LNCaP clone FGC (cell line): Measurements from ENCODE around the gene PACC1.
"Not testable (repeated sequence)": the region's sequence is repeated elsewhere in the genome, so short reads cannot be mapped to it uniquely, and the experiment has no call there.

ENCODE experiments used
- DNase-seq: peaks from one replicate; pipeline ENCODE4 v3.0.0-alpha.2; 2011; ENCODE audit warnings: low read depth
- H3K4me3 ChIP-seq: 2 replicates; pipeline ENCODE4 v1.5.1; 2011; ENCODE audit warnings: mild to moderate bottlenecking, low read depth, low read length, control low read depth
- TF ChIP-seq, protein P1 (sequence below): IDR thresholded peaks from 2 replicates; pipeline ENCODE4 v1.5.1; 2012; ENCODE audit warnings: mild to moderate bottlenecking; ENCODE audit not compliant: control insufficient read depth, insufficient read depth; ENCODE audit errors: extremely low read depth

PACC1 gene

GRCh38 chr1:212328248-212328647 is 86.4 kb downstream of the PACC1 start:
- TF ChIP-seq, protein P1, sequence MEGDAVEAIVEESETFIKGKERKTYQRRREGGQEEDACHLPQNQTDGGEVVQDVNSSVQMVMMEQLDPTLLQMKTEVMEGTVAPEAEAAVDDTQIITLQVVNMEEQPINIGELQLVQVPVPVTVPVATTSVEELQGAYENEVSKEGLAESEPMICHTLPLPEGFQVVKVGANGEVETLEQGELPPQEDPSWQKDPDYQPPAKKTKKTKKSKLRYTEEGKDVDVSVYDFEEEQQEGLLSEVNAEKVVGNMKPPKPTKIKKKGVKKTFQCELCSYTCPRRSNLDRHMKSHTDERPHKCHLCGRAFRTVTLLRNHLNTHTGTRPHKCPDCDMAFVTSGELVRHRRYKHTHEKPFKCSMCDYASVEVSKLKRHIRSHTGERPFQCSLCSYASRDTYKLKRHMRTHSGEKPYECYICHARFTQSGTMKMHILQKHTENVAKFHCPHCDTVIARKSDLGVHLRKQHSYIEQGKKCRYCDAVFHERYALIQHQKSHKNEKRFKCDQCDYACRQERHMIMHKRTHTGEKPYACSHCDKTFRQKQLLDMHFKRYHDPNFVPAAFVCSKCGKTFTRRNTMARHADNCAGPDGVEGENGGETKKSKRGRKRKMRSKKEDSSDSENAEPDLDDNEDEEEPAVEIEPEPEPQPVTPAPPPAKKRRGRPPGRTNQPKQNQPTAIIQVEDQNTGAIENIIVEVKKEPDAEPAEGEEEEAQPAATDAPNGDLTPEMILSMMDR = no peak
- H3K4me3 ChIP-seq = no peak overlapping the region
- DNase-seq = no peak

- TF ChIP-seq, protein P1 = no peak
- H3K4me3 ChIP-seq = no peak overlapping the region
- DNase-seq = no peak
Observed at GRCh38 chr1:212326541-212326940, 88.1 kb downstream of the PACC1 start.

DNA sequence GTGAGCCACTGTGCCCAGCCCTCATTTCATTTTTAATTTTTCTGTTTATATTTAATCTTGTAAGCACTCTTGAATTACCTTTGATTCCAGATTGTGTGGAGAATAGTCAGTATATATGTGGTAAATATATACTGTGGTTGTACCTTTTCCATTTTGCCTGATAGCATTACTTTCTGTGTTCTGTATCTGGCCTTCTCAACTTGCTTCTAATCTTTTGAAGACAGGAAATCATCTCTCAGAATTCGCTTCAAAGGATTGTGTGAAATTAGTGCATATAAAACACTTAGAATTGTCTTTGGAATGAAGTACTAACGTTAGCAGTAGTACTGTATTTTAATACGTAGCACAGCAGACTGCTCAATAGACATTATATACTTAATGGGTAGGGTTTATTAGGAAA is 91.6 kb downstream of the PACC1 start:
- no peak for DNase-seq
- TF ChIP-seq, protein P1 = no peak
- no peak overlapping the region for H3K4me3 ChIP-seq

- not testable (repeated sequence) for H3K4me3 ChIP-seq, DNase-seq
Observed at GRCh38 chr1:212321031-212321430, 93.7 kb downstream of the PACC1 start.

DNA sequence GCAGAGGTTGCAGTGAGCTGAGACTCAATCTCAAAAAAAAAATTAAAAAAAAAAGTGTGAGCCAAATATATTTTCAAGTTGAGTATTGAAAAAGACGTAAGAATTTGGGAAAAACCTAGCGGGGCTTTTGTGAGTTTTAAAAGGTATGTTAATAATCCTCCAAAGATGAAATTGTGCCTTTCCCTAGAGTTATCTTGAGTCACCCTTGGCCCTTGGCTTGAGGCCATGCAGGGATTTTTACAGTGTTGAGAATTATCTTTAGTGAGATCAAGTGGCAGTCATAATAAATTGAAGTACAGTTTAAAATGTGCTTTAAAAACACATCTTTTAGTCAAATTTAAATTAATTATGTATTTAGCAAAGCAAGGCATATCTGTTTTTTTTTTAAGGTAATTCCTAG is 96.8 kb downstream of the PACC1 start:
- TF ChIP-seq, protein P1 = no peak
- DNase-seq = no peak
- no peak overlapping the region for H3K4me3 ChIP-seq

GRCh38 chr1:212315907-212316306 is 98.8 kb downstream of the PACC1 start:
- H3K4me3 ChIP-seq = no peak overlapping the region
- TF ChIP-seq, protein P1 = peak; percentile 44
- no peak for DNase-seq

DNA sequence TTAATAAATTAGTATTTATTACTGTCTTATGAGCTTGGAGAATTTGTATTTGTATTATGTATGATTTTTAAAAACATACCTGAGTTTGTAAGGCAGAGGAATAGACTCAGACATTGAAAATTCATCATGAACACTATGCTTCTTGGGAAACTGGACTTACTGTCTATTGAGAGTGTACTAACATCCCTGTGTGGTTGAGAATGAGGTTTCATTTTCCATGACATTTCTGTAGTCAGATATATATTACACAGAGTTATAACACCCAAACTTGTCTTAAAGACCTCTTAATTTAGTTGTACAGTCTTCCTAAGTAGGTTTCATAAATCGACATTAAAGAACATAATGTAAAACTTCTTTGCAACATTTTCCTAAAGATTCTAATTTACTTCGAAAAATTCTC is 99.5 kb downstream of the PACC1 start:
- no peak overlapping the region for H3K4me3 ChIP-seq
- DNase-seq = no peak
- TF ChIP-seq, protein P1 = no peak
